HG03520 (cell line): ENCODE measurements around the gene SLC9A5.

Experiments used
- ATAC-seq: cut with Tn5 transposase; IDR thresholded peaks from one replicate; pipeline ENCODE4 v1.9.1; 2021; ENCODE audit warnings: mild to moderate bottlenecking, moderate library complexity; ENCODE audit not compliant: unreplicated experiment

The SLC9A5 gene

GRCh38 chr16:67280090-67281015 is 31.6 kb downstream of the SLC9A5 start:
- no peak for ATAC-seq

- ATAC-seq: no peak
Observed at GRCh38 chr16:67281536-67282446, 33.0 kb downstream of the SLC9A5 start.

DNA sequence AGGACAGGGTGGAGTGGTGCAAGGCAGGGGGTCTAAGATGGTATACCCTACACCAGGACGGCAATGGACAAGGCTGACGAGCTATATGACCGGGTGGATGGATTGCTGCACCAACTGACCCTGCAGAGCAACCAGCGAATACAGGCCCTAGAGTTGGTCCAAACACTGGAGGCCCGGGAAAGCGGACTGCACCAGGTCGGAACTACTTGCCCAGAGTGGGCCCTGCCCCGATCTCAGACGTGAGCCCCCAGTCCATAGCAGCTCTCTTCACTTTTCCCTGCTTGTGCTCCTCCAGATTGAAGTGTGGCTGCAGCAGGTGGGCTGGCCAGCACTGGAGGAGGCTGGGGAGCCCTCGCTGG is 33.6 kb downstream of the SLC9A5 start:
- no peak for ATAC-seq

- ATAC-seq: no peak
Observed at GRCh38 chr16:67283039-67283825, 34.5 kb downstream of the SLC9A5 start.

- ATAC-seq: no peak
Observed at GRCh38 chr16:67283826-67284555, 35.2 kb downstream of the SLC9A5 start.

GRCh38 chr16:67284699-67285646 is 36.2 kb downstream of the SLC9A5 start:
- ATAC-seq: no peak

- ATAC-seq: no peak
Observed at GRCh38 chr16:67286441-67287235, 37.9 kb downstream of the SLC9A5 start.

- no peak for ATAC-seq
Observed at GRCh38 chr16:67287960-67288359, 39.2 kb downstream of the SLC9A5 start.

DNA sequence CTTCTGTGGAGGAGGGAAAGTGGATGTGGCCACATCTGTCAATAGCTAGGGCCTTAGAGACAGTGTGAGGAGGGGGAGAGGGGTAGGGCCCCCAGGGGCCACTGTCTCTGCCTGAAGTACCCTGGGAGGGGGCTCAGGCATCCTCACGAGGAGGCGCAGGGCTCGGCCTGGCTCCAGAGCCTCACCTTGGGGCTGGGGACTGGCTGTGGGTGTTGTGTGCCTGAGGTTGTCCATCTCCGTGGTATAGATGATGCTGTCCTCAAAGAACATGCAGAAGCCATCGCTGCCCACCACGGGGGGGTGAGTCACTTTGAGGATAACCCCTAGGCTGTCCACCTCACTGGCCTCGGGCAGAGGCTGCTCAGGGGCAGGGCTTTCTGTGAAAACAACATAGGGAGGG is 42.7 kb downstream of the SLC9A5 start:
- no peak for ATAC-seq

DNA sequence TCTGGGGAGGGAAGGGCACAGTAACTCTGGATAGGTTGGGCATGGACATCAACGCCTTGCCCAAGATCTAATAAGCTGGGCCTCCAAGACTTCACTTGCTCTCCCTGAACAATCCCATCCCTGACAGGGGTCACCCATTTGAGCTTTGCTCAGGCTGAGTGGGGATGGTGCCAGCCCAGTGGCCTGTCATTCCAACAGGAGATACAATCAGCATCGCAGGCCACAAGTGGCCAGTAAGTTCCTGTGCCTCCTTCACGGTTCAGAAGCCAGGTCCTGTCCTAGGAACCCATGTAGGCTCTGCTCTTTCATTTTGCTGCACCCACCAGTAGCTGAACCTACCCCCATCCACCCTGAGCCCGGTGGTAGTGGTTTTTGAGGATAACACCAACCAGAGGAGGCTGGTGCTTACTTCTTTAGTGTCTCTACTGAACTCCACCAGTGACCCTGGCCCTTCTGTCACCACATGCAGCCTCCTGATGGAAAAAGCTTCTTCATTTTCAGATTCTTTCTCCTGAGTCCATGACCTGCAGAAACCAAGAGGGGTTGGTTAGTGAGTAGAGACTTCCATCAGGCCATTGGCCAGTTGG is 45.5 kb downstream of the SLC9A5 start:
- no peak for ATAC-seq

- no peak for ATAC-seq
Observed at GRCh38 chr16:67294938-67295361, 46.2 kb downstream of the SLC9A5 start.

GRCh38 chr16:67296420-67296819 is 47.6 kb downstream of the SLC9A5 start:
- no peak for ATAC-seq

DNA sequence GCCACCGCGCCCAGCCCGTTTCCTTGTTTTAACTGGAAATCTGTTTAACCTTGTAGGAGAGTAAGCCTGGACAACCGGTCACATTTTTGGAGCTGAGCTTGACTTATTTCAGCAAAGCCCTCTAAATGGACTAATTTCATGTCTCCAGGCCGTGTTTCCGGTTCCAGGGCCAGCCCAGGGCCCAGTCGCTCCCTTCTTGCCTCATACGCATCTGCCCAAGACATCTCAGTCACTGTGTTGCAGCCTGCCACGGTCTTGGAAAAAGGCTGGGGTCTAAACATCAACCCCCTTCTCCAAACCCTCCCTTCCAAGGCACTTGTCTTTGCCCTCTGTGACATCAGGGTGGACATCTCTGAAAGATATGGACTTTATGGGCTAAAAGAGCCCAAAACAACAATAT is 49.5 kb downstream of the SLC9A5 start:
- ATAC-seq: no peak

- no peak for ATAC-seq
Observed at GRCh38 chr16:67299269-67299668, 50.5 kb downstream of the SLC9A5 start.

- no peak for ATAC-seq
Observed at GRCh38 chr16:67301080-67301782, 52.5 kb downstream of the SLC9A5 start.

DNA sequence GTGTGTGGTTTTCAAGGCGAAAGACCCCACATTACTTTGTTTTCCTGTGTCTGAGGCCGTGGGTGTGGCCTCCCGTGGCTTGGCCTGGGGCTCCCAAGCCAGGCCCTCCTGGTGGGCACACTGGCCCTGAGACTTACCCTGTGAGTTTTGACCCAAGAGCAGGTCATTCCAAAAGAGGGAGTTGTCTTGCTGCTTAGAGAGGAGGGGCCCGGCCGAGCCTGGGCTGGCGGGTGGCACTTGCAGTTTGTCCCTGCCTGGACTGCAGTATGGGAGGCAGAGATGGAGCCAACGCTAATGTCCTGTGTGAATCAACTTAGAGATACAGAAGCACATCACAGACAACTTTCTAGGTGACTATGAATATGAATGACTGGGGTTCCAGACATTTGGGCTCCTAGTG is 53.3 kb downstream of the SLC9A5 start:
- ATAC-seq: no peak

- no peak for ATAC-seq
Observed at GRCh38 chr16:67302970-67303369, 54.2 kb downstream of the SLC9A5 start.
